Measurements from ENCODE around the gene VPS13D.

The VPS13D gene

GRCh38 chr1:12556957-12557935 is 327.4 kb downstream of the VPS13D start:
- no peak for DNase-seq

- DNase-seq = no peak
Observed at GRCh38 chr1:12561121-12561520, 331.3 kb downstream of the VPS13D start.

Data from stimulated activated CD4-positive, alpha-beta T cell treated with anti-CD3 and anti-CD28 coated beads, Interleukin-4, amount 100 ng/mL, for 4 hours (primary cell).